GM18951 (cell line): ENCODE data around the gene EIF2S2.

ENCODE experiments used
- POLR2A ChIP-seq: IDR thresholded peaks from 4 replicates; pipeline ENCODE4 v1.6.1; 2011; ENCODE audit warnings: mild to moderate bottlenecking; ENCODE audit not compliant: insufficient read length, insufficient read depth; ENCODE audit errors: extremely low read depth
- in situ Hi-C: fragments of 300-500 bp; cut with MboI; formaldehyde crosslinking; loops from one replicate; pipeline ENCODE4 v1.12.0; 2022; ENCODE audit warnings: low sequenced_read_pairs, mixed read lengths, inconsistent platforms; ENCODE audit not compliant: unreplicated experiment

Gene EIF2S2

GRCh38 chr20:34109442-34109841 lies 2.6 kb downstream of the EIF2S2 start:
- in situ Hi-C loops: no loop called here
- TF ChIP-seq POLR2A: no peak

DNA sequence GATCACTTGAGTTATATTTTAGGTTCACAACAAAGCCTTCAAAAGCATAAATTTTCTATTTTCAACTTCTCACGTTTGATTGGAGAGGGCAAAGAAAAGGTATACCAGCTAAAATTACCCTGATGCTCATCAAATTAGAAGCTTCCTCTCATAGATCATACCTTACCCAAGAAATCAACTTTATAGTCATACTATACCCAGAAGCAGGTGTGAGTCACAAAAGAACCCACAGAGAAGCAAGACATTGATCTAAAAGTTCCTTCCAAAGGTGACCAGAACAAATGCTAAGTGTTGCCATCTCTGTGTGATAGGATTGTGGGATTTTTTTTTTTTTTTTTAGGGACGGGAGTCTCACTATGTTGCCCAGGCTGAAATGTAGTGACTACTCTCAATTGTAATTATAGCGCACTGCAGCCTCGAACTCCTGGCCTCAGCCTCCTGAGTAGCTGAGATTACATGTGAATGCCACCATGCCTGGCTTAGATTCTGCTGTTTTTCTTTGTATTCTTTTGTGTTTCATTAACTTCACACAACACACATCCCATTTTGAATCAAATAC lies 3.3 kb downstream of the EIF2S2 start:
- in situ Hi-C loops: no loop called here
- TF ChIP-seq POLR2A: no peak

- in situ Hi-C loops: no loop called here
- TF ChIP-seq POLR2A: no peak
Observed at GRCh38 chr20:34105978-34106675, 5.9 kb downstream of the EIF2S2 start.

DNA sequence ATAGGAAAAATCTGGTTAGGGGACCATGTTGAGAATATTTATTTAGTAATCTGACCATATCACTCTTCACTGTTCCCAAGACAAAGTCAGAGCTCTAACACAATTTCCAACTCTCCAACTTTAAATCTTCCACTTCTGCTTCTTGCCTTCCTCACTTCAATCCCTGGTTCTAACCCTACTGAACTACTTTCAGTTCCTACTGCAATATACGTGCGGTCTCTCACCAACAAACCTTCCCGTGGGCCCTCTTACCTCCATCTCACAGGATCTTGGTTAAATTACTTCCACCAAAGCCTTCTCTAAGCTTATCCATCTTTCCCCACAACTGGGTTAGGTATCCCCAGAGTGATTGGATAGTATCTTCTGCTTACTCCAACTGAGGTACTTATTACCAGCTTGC lies 8.0 kb downstream of the EIF2S2 start:
- no peak for TF ChIP-seq POLR2A
- in situ Hi-C loops: no loop called here

DNA sequence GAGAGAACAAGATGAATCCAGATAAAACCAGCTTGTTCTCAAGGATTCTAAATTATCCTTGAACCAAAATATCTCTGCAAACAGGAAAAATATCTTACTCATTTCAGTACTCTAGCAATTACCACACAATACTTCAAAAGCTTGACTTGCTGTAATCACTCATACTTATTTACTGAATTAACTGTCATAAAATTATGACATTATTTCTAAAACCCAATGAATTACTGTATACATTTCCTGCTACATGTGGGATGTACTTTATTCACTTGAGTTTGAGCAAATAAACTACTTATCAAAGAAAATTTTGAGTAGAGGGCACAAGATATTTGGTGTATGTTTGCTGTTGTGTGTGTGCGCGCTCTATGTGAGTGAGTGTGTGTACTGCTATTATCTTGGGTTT lies 9.7 kb downstream of the EIF2S2 start:
- no peak for TF ChIP-seq POLR2A
- in situ Hi-C loops: no loop called here

- no peak for TF ChIP-seq POLR2A
- in situ Hi-C loops: no loop called here
Observed at GRCh38 chr20:34100576-34100975, 11.5 kb downstream of the EIF2S2 start.

- in situ Hi-C loops: no loop called here
- TF ChIP-seq POLR2A: no peak
Observed at GRCh38 chr20:34099675-34100074, 12.4 kb downstream of the EIF2S2 start.

GRCh38 chr20:34098570-34098969 lies 13.5 kb downstream of the EIF2S2 start:
- in situ Hi-C loops: no loop called here
- TF ChIP-seq POLR2A: no peak

DNA sequence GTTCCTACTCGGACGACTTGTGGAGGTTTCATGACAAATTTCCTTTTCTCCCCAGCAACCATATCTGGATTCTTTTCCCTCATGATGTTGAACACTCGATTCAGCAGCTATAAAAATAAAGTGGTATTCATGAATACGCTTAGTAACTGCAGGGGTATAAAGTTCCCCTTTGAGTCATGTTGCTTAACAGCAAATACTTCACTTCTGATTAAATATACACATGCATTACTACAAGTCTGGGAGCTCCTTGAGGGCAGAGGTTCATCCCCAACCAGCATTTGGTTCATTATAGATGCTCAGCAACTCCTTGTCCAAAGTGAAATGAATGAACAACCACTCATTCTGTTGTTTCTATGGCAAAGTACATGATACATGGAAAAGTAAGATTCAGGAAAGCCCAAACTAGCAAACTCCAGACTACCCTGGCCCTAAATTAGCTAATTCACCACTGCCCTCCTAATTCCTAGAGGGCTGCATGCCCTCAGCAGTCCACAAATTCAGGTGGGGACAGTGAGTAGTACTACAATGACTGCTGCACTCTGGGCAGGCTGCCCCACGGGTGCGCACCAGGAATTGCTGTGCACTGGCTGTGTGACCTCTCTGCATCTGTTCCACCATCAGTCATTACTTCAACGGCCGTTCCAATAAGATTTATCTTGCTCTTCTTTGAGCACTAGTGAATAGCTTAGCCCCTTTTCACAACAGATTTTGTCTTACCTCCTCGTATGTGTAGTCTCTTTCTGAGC lies 15.2 kb downstream of the EIF2S2 start:
- no peak for TF ChIP-seq POLR2A
- in situ Hi-C loops: no loop called here

DNA sequence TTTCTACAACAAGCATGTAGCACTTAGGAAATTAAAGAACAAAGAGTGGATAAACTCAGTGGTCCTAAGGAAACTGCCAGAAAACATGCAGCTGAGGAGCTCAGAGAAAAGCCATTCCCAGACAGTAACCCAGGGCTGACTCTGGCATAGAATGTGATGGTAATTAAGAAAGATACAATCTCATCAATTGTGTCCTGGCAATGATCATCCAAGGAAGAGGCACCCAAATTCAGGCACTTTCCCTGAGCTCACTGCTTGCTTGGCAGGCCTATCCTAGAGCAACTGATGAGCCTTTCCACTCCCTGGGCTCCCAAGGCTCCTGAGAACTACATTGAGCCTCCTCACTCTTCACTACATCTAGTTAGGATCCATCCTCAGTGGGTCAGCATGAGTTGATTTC lies 16.2 kb downstream of the EIF2S2 start:
- TF ChIP-seq POLR2A: no peak
- in situ Hi-C loops: no loop called here

DNA sequence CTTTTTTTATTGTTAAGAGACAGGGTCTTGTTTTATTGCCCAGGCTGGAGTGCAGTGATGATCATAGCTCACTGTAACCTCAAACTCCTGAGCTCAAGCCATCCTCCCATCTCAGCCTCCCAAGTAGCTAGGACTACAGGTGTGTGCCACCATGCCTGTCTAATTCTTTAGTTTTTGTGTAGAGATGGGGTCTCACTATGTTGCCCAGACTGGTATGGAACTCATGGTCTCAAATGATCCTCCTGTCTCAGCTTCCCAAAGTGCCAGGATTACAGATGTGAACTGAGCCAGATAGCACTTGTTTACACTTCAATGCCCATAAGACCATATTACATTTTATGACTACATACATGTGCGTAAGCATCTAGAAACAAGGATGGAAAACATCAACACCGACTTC lies 18.1 kb downstream of the EIF2S2 start:
- in situ Hi-C loops: no loop called here
- TF ChIP-seq POLR2A: no peak

DNA sequence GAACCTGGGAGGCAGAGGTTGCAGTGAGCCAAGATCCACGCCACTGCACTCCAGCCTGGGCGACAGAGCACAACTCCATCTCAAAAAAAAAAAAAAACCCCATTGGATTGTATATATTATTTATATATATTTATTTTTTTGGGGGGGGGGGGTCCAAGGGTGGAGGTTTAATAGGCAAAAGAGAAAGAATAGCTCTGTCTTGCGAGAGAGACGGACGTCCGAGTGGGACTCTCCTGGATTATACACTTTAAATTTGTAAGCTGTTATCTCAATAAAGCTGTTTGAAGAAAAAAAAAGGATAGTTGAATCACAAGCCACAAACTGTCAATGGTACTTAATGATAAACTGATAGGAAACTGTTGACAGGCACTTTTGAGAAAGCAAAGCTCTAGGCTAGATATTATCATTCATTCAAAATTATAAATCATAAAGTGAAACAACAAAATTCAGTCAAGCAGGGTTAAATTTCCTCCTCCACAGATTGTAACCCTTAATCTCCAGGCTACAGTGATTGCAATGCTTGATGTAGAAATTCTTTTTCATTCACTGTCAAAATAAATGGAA lies 20.3 kb downstream of the EIF2S2 start:
- in situ Hi-C loops: no loop called here
- no peak for TF ChIP-seq POLR2A

DNA sequence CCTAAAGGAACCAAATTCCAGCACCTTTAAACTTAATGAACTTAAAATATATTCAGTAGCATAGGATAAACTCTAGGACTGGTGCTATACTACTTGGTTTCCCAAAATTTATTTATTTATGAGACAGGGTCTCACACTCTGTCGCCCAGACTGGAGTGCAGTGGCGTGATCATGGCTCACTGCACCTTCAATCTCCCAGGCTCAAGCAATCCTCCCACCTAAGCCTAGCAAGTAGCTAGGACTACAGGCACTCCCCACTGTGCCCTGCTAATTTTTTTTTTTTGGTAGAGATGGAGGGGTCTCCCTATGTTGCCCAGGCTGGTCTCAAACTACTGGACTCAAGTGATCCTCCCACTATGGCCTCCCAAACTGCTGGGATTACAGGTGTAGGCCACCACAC lies 21.4 kb downstream of the EIF2S2 start:
- no peak for TF ChIP-seq POLR2A
- in situ Hi-C loops: no loop called here
